DND-41 (cell line): ENCODE measurements around the gene SETDB2.

Experiments
- CTCF ChIP-seq: IDR thresholded peaks from 2 replicates; pipeline ENCODE4 v1.5.1; 2012; ENCODE audit warnings: borderline replicate concordance, low read length, moderate library complexity, mild to moderate bottlenecking; ENCODE audit not compliant: poor library complexity, severe bottlenecking; ENCODE audit errors: extremely low read depth
- EZH2 ChIP-seq: IDR thresholded peaks from 3 replicates; pipeline ENCODE4 v1.6.1; 2012; ENCODE audit warnings: borderline replicate concordance, low read depth, mild to moderate bottlenecking, moderate library complexity, low read length, inconsistent platforms; ENCODE audit not compliant: severe bottlenecking

GRCh38 chr13:49407936-49408335, 36.1 kb upstream of the SETDB2 start:
- TF ChIP-seq CTCF: no peak
- TF ChIP-seq EZH2: no peak
